ENCODE data around the gene MBOAT7.

The MBOAT7 gene

DNA sequence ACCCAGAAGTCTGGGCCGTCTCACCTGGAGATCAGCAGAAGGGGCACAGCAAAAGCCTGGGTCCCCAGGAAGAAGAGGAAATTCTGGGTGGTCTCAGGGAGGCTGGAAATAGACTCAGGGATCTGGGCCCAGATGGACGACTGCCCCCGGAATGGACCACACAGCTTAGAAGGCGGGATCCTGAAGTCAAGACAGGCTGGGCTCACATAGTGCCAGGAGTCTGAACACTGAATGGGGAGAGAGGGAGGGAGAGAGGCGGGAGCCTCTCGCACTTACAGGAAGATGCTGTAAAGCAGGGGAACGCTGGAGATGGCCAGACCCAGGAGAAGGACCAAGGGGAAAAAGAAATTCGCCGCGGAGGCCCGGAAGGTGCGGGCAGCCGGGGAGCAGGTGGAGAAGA lies 28.5 kb downstream of the MBOAT7 start:
- Histone ChIP-seq H3K4me3 (ENCODE audit: low read depth, low read length, poor library complexity, severe bottlenecking) (peak overlapping the region; percentile 69), H3K9me2 (ENCODE audit: low read depth, low read length) (no peaks in the 10 kb centered on the region), H3K27ac (ENCODE audit: low read depth, low read length, poor library complexity, severe bottlenecking) (peak overlapping the region; percentile 41), H3K4me2 (ENCODE audit: low read length) (peak overlapping the region; percentile 74), H2AFZ (ENCODE audit: low read length) (no peak overlapping the region), H3F3A (ENCODE audit: insufficient read depth, low read length) (no peaks in the 10 kb centered on the region), H4K20me1 (ENCODE audit: insufficient read depth, low read length) (no peaks in the 10 kb centered on the region), H3K27me3 (ENCODE audit: insufficient read depth, low read length) (no peaks in the 10 kb centered on the region), H3K9ac (ENCODE audit: low read length) (peak overlapping the region; percentile 73), H3K9me3 (ENCODE audit: low read length) (no peaks in the 10 kb centered on the region), H3K79me2 (ENCODE audit: insufficient read depth, low read length) (no peaks in the 10 kb centered on the region), H3K36me3 (ENCODE audit: insufficient read depth, low read length) (peaks cover 19% of the 10 kb centered on the region), H3K4me1 (ENCODE audit: insufficient read depth, low read length, severe bottlenecking) (peaks cover 28% of the 10 kb centered on the region)
- TF ChIP-seq, protein P1, sequence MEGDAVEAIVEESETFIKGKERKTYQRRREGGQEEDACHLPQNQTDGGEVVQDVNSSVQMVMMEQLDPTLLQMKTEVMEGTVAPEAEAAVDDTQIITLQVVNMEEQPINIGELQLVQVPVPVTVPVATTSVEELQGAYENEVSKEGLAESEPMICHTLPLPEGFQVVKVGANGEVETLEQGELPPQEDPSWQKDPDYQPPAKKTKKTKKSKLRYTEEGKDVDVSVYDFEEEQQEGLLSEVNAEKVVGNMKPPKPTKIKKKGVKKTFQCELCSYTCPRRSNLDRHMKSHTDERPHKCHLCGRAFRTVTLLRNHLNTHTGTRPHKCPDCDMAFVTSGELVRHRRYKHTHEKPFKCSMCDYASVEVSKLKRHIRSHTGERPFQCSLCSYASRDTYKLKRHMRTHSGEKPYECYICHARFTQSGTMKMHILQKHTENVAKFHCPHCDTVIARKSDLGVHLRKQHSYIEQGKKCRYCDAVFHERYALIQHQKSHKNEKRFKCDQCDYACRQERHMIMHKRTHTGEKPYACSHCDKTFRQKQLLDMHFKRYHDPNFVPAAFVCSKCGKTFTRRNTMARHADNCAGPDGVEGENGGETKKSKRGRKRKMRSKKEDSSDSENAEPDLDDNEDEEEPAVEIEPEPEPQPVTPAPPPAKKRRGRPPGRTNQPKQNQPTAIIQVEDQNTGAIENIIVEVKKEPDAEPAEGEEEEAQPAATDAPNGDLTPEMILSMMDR (IDR thresholded peaks at IDR 0.05; ENCODE audit: low read length), result no peak
- no peak for TF ChIP-seq EZH2 (IDR thresholded peaks at IDR 0.05; ENCODE audit: borderline replicate concordance, low read length)

DNA sequence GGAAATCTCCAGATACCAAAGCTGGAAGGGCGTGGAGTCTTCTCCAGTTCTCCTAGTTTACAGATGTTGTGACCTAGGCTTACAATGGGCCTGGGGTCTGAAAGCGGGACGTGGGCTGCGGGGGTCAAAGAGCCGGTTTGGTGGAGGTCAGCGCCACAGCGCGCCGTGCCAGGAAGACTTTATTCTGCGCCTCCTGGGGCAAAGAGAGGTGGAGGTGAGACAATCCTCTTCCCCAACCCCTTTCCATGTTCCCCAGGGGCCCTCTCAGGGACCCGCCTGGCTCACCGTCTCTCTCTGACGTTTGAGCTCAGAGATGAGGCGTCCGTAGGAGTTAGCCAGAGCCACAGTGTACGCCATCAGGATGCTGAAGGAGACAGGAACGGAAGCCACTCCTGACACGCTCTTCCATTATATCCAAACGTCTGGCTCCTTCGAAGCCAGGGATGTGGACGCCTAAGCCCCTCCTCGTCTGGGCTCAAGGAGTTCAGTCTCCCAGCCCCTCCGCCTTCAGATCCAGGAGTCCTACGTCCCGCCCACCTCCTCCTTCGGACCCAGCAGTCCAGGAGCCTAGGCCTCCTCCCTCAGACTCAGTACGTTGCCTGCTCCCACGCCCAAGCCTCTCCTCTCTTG lies 29.1 kb downstream of the MBOAT7 start:
- H3K4me1 ChIP-seq (ENCODE audit: insufficient read depth, low read length, severe bottlenecking), result peaks cover 28% of the 10 kb centered on the region

DNA sequence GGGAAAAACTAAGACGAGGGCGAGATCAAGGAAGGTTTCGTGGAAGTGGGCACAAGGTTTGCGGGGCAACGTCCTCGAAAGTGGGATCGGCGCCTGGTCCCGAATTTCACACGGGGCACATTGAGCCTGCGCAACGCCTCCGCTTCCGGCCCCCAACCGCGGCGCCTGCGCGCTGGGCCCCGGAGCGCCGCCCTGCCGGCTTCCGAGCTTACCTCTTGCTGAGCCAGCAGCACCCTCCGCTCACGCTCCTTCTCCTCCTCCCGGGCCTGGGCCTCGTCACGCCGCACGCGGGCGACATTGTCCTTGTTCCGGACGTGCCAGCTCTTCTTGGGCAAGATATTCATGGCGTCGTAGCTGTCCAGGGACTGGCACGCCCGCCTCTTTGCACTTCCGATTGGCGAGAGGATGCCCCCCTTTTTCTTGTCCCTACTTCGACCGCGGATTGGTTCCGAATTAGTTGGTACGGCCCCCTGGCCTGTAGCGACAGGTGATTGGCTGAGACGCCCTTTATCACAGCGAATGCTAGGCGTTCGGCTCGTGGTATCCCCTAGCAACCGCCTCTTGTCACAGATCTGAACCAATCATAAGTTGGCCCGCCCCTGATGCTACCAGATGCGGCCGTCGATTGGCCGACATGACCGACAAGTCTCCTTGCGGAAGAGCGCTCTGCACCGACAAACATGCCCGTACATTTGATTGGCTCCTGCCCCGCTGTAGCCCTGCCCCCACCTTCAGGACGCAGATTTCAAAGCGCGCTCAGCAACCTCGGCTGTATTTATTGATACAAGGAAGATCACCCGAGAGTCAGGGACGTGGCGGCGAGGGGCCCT lies 29.8 kb downstream of the MBOAT7 start, which contains the start of gene LENG1:
Gene LENG1, minus strand, starts transcription at position 370 of the 830 bp plus-strand sequence. Its CDS starts 26 bp downstream, at position 344.
- TF ChIP-seq, protein P1 (IDR thresholded peaks at IDR 0.05; ENCODE audit: low read length), result peak; percentile 28; the same call in 1 of the 2 replicates
- no peak for TF ChIP-seq EZH2 (IDR thresholded peaks at IDR 0.05; ENCODE audit: borderline replicate concordance, low read length)

More for the DNA sequence above, 29.1 kb downstream of the MBOAT7 start:
- H4K20me1 ChIP-seq (ENCODE audit: insufficient read depth, low read length), result no peaks in the 10 kb centered on the region
- H3F3A ChIP-seq (ENCODE audit: insufficient read depth, low read length), result no peaks in the 10 kb centered on the region
- peak overlapping the region; percentile 41 for H3K27ac ChIP-seq (ENCODE audit: low read depth, low read length, poor library complexity, severe bottlenecking)
- H3K4me2 ChIP-seq (ENCODE audit: low read length), result peak overlapping the region; percentile 74
- no peaks in the 10 kb centered on the region for H3K9me2 ChIP-seq (ENCODE audit: low read depth, low read length)
- H2AFZ ChIP-seq (ENCODE audit: low read length), result no peak overlapping the region
- no peaks in the 10 kb centered on the region for H3K9me3 ChIP-seq (ENCODE audit: low read length)
- H3K9ac ChIP-seq (ENCODE audit: low read length), result peak overlapping the region; percentile 73
- TF ChIP-seq, protein P1 (IDR thresholded peaks at IDR 0.05; ENCODE audit: low read length), result no peak
- TF ChIP-seq EZH2 (IDR thresholded peaks at IDR 0.05; ENCODE audit: borderline replicate concordance, low read length), result no peak
- H3K27me3 ChIP-seq (ENCODE audit: insufficient read depth, low read length), result no peaks in the 10 kb centered on the region
- peaks cover 24% of the 10 kb centered on the region for H3K36me3 ChIP-seq (ENCODE audit: insufficient read depth, low read length)
- H3K4me3 ChIP-seq (ENCODE audit: low read depth, low read length, poor library complexity, severe bottlenecking), result peak overlapping the region; percentile 69
- no peaks in the 10 kb centered on the region for H3K79me2 ChIP-seq (ENCODE audit: insufficient read depth, low read length)

More for the DNA sequence above, 29.8 kb downstream of the MBOAT7 start, which contains the start of gene LENG1:
- Histone ChIP-seq H3F3A (ENCODE audit: insufficient read depth, low read length) (no peaks in the 10 kb centered on the region), H3K27ac (ENCODE audit: low read depth, low read length, poor library complexity, severe bottlenecking) (peak within 1 kb of the TSS; percentile 80), H3K27me3 (ENCODE audit: insufficient read depth, low read length) (no peaks in the 10 kb centered on the region), H3K4me3 (ENCODE audit: low read depth, low read length, poor library complexity, severe bottlenecking) (peak within 1 kb of the TSS; percentile 69), H4K20me1 (ENCODE audit: insufficient read depth, low read length) (no peaks in the 10 kb centered on the region), H3K9me3 (ENCODE audit: low read length) (no peaks in the 10 kb centered on the region), H3K36me3 (ENCODE audit: insufficient read depth, low read length) (peaks cover 31% of the 10 kb centered on the region), H3K9ac (ENCODE audit: low read length) (peak within 1 kb of the TSS; percentile 73), H2AFZ (ENCODE audit: low read length) (no peak within 1 kb of the TSS), H3K79me2 (ENCODE audit: insufficient read depth, low read length) (no peaks in the 10 kb centered on the region), H3K4me2 (ENCODE audit: low read length) (peak within 1 kb of the TSS; percentile 92), H3K9me2 (ENCODE audit: low read depth, low read length) (no peaks in the 10 kb centered on the region), H3K4me1 (ENCODE audit: insufficient read depth, low read length, severe bottlenecking) (peaks cover 28% of the 10 kb centered on the region)
